Upper lobe of right lung (tissue), 1 donor: ENCODE results near the gene RCBTB1. TPM values are rescaled to one million over a fixed set of nuclear protein-coding genes. Genes with fewer than 3 reads are reported as not detected.
A peak's percentile ranks its signal among the peaks of the same experiment; 100 is the strongest.

Source experiments
- ATAC-seq: fragments of 200-7000 bp; cut with Tn5 transposase; one replicate; pipeline ENCODE4 v1.9.1; 2020; ENCODE audit warnings: mild to moderate bottlenecking, moderate library complexity
- DNase-seq: peaks from one replicate; pipeline ENCODE4 v3.0.0-alpha.2; 2020
- H3K27ac ChIP-seq: fragments of 200-600 bp; one replicate; pipeline ENCODE4 v1.8.0; 2022
- H3K27me3 ChIP-seq: fragments of 200-600 bp; one replicate; pipeline ENCODE4 v1.8.0; 2022; ENCODE audit warnings: mild to moderate bottlenecking
- H3K36me3 ChIP-seq: fragments of 200-600 bp; one replicate; pipeline ENCODE4 v1.8.0; 2022
- H3K4me1 ChIP-seq: fragments of 200-600 bp; one replicate; pipeline ENCODE4 v1.8.0; 2022
- H3K4me3 ChIP-seq: fragments of 200-600 bp; one replicate; pipeline ENCODE4 v1.8.0; 2022; ENCODE audit warnings: mild to moderate bottlenecking
- H3K9me3 ChIP-seq: fragments of 200-600 bp; one replicate; pipeline ENCODE4 v1.8.0; 2022
- CTCF ChIP-seq: fragments of 200-600 bp; IDR thresholded peaks from one replicate; pipeline ENCODE4 v1.8.0; 2022; ENCODE audit warnings: antibody characterized with exemption
- intact Hi-C: fragments of 100-400 bp; cut with DNase I; formaldehyde crosslinking; loops from one replicate; pipeline ENCODE4 v1.11.0; 2022
- total RNA-seq: library from RNA; stranded (reverse); fragmentation: NEBNext Ultra II Directional; extraction: Animal tissue kit (Norgen Biotek cat#: 25700); gene quantifications from one replicate; pipeline ENCODE4 v1.2.1, GENCODE V29; 2021
- donor health status: DM: no; HTN: yes; CAD: no; lungs with severe emphysema.

Gene RCBTB1
- total RNA-seq, 1 donor from 2014 or later = 24.7 TPM

GRCh38 chr13:49580980-49581680, 4.2 kb downstream of the RCBTB1 start:
- TF ChIP-seq CTCF = no peak
- DNase-seq (no peak), ATAC-seq (no peak)
- Histone ChIP-seq H3K36me3 (peaks cover 11% of the 10 kb centered on the region), H3K27ac (no peak overlapping the region), H3K4me1 (peaks cover 12% of the 10 kb centered on the region), H3K27me3 (no peaks in the 10 kb centered on the region), H3K9me3 (no peaks in the 10 kb centered on the region), H3K4me3 (no peak overlapping the region)
- intact Hi-C loops = no loop called here

- no peak overlapping the region for H3K4me3 ChIP-seq
- ATAC-seq (no peak), DNase-seq (no peak)
- no peaks in the 10 kb centered on the region for H3K9me3 ChIP-seq
- intact Hi-C loops = no loop called here
- H3K36me3 ChIP-seq = peaks cover 11% of the 10 kb centered on the region
- H3K27ac ChIP-seq = no peak overlapping the region
- no peak for TF ChIP-seq CTCF
- H3K4me1 ChIP-seq = peaks cover 11% of the 10 kb centered on the region
- no peaks in the 10 kb centered on the region for H3K27me3 ChIP-seq
Measured at GRCh38 chr13:49579501-49579900, 5.9 kb downstream of the RCBTB1 start.

- no peak for DNase-seq
- no peak for TF ChIP-seq CTCF
- H3K9me3 ChIP-seq = no peaks in the 10 kb centered on the region
- no peaks in the 10 kb centered on the region for H3K4me1 ChIP-seq
- H3K4me3 ChIP-seq = no peak overlapping the region
- intact Hi-C loops = no loop called here
- no peaks in the 10 kb centered on the region for H3K27me3 ChIP-seq
- no peak overlapping the region for H3K27ac ChIP-seq
- H3K36me3 ChIP-seq = no peaks in the 10 kb centered on the region
- ATAC-seq = peak; percentile 88
Measured at GRCh38 chr13:49571299-49572240, 13.8 kb downstream of the RCBTB1 start.

GRCh38 chr13:49569993-49570689, 15.2 kb downstream of the RCBTB1 start:
- DNase-seq (no peak), ATAC-seq (peak; percentile 45)
- no peak overlapping the region for H3K27ac ChIP-seq
- intact Hi-C loops = no loop called here
- H3K36me3 ChIP-seq = no peaks in the 10 kb centered on the region
- H3K4me3 ChIP-seq = no peak overlapping the region
- H3K9me3 ChIP-seq = no peaks in the 10 kb centered on the region
- no peak for TF ChIP-seq CTCF
- no peaks in the 10 kb centered on the region for H3K27me3 ChIP-seq
- no peaks in the 10 kb centered on the region for H3K4me1 ChIP-seq

GRCh38 chr13:49567491-49567890, 17.9 kb downstream of the RCBTB1 start:
- ATAC-seq (no peak), DNase-seq (no peak)
- TF ChIP-seq CTCF = no peak
- Histone ChIP-seq H3K27me3 (no peaks in the 10 kb centered on the region), H3K4me1 (no peaks in the 10 kb centered on the region), H3K4me3 (no peak overlapping the region), H3K27ac (no peak overlapping the region), H3K9me3 (no peaks in the 10 kb centered on the region), H3K36me3 (no peaks in the 10 kb centered on the region)
- intact Hi-C loops = no loop called here
